ENCODE measurements around the gene MAEL. TPM values are rescaled to one million over a fixed set of nuclear protein-coding genes. Genes with fewer than 3 reads are reported as not detected.

MAEL gene
- total RNA-seq, 1 donor from 2014 or later, result 0.11 TPM

DNA sequence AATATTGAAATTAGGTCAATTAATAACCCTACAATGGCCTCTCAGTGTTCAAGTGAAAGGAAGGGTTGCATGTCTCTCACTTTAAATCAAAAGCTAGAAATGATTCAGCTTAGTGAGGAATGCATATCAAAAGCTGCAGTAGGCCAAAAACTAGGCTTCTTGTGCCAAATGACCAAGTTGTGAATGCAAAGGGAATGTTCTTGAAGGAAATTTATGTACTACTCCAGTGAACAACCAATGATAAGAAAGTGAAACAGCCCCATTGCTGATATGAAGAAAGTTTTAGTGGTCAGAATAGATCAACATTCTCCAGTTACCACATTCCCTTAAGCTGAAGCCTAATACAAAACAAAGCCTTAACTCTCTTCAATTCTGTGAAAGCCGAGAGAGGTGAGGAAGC, 10.0 kb downstream of the MAEL start:
- TF ChIP-seq EZH2 (IDR thresholded peaks at IDR 0.05; ENCODE audit: insufficient read depth, low read length) (no peak), CTCF (IDR thresholded peaks at IDR 0.05; ENCODE audit: insufficient read depth, low read depth, low read length) (no peak)
- no peak for FAIRE-seq
- Mint-ChIP-seq H3K9me3 (ENCODE audit: unreplicated experiment) (peaks cover 6% of the 10 kb centered on the region), H3K27ac (ENCODE audit: unreplicated experiment) (no peak overlapping the region), H3K4me1 (ENCODE audit: low read depth, unreplicated experiment) (peaks cover 6% of the 10 kb centered on the region), H3K4me3 (ENCODE audit: unreplicated experiment) (no peak overlapping the region), H3K36me3 (ENCODE audit: low read depth, unreplicated experiment) (no peaks in the 10 kb centered on the region), H3K27me3 (ENCODE audit: low read depth, unreplicated experiment) (no peaks in the 10 kb centered on the region)
- Histone ChIP-seq H3K9me3 (ENCODE audit: insufficient read depth, low read depth, low read length) (peaks cover 3% of the 10 kb centered on the region), H3K27ac (ENCODE audit: low read depth, low read length) (no peak overlapping the region), H3K4me3 (ENCODE audit: insufficient read depth, low read depth, low read length) (no peak overlapping the region), H2AFZ (ENCODE audit: low read depth, low read length) (no peak overlapping the region), H3K4me1 (ENCODE audit: insufficient read depth, low read length) (no peaks in the 10 kb centered on the region), H3K4me2 (ENCODE audit: low read length) (peak overlapping the region; percentile 30), H4K20me1 (ENCODE audit: insufficient read depth, low read length) (no peaks in the 10 kb centered on the region), H3K27me3 (ENCODE audit: insufficient read depth, low read length) (no peaks in the 10 kb centered on the region), H3K9ac (ENCODE audit: low read length) (no peak overlapping the region), H3K36me3 (ENCODE audit: insufficient read depth, low read length) (no peaks in the 10 kb centered on the region), H3K79me2 (ENCODE audit: insufficient read depth, low read length) (no peaks in the 10 kb centered on the region)
- DNase-seq (ENCODE audit: low read depth), result peak; percentile 86

- H4K20me1 ChIP-seq (ENCODE audit: insufficient read depth, low read length), result no peaks in the 10 kb centered on the region
- H3K9me3 ChIP-seq (ENCODE audit: insufficient read depth, low read depth, low read length), result peaks cover 3% of the 10 kb centered on the region
- TF ChIP-seq CTCF (IDR thresholded peaks at IDR 0.05; ENCODE audit: insufficient read depth, low read depth, low read length) (no peak), EZH2 (IDR thresholded peaks at IDR 0.05; ENCODE audit: insufficient read depth, low read length) (no peak)
- H3K36me3 ChIP-seq (ENCODE audit: insufficient read depth, low read length), result no peaks in the 10 kb centered on the region
- no peak overlapping the region for H3K9ac ChIP-seq (ENCODE audit: low read length)
- H3K27me3 ChIP-seq (ENCODE audit: insufficient read depth, low read length), result no peaks in the 10 kb centered on the region
- H3K27ac ChIP-seq (ENCODE audit: low read depth, low read length), result no peak overlapping the region
- Mint-ChIP-seq H3K4me1 (ENCODE audit: low read depth, unreplicated experiment) (peaks cover 6% of the 10 kb centered on the region), H3K27ac (ENCODE audit: unreplicated experiment) (no peak overlapping the region), H3K27me3 (ENCODE audit: low read depth, unreplicated experiment) (peaks cover under 1% of the 10 kb centered on the region), H3K9me3 (ENCODE audit: unreplicated experiment) (peaks cover 6% of the 10 kb centered on the region), H3K36me3 (ENCODE audit: low read depth, unreplicated experiment) (no peaks in the 10 kb centered on the region), H3K4me3 (ENCODE audit: unreplicated experiment) (no peak overlapping the region)
- no peak overlapping the region for H3K4me3 ChIP-seq (ENCODE audit: insufficient read depth, low read depth, low read length)
- peak overlapping the region; percentile 30 for H3K4me2 ChIP-seq (ENCODE audit: low read length)
- FAIRE-seq (no peak), DNase-seq (ENCODE audit: low read depth) (no peak)
- no peaks in the 10 kb centered on the region for H3K4me1 ChIP-seq (ENCODE audit: insufficient read depth, low read length)
- H3K79me2 ChIP-seq (ENCODE audit: insufficient read depth, low read length), result no peaks in the 10 kb centered on the region
- no peak overlapping the region for H2AFZ ChIP-seq (ENCODE audit: low read depth, low read length)
Measured at GRCh38 chr1:166999500-167000055, 10.5 kb downstream of the MAEL start.

- TF ChIP-seq CTCF (IDR thresholded peaks at IDR 0.05; ENCODE audit: insufficient read depth, low read depth, low read length) (no peak), EZH2 (IDR thresholded peaks at IDR 0.05; ENCODE audit: insufficient read depth, low read length) (no peak)
- DNase-seq (ENCODE audit: low read depth), result no peak
- Histone ChIP-seq H3K9me3 (ENCODE audit: insufficient read depth, low read depth, low read length) (peaks cover 3% of the 10 kb centered on the region), H3K4me3 (ENCODE audit: insufficient read depth, low read depth, low read length) (no peak overlapping the region), H3K9ac (ENCODE audit: low read length) (no peak overlapping the region), H3K79me2 (ENCODE audit: insufficient read depth, low read length) (no peaks in the 10 kb centered on the region), H3K4me1 (ENCODE audit: insufficient read depth, low read length) (no peaks in the 10 kb centered on the region), H3K36me3 (ENCODE audit: insufficient read depth, low read length) (no peaks in the 10 kb centered on the region), H2AFZ (ENCODE audit: low read depth, low read length) (no peak overlapping the region), H4K20me1 (ENCODE audit: insufficient read depth, low read length) (no peaks in the 10 kb centered on the region), H3K27ac (ENCODE audit: low read depth, low read length) (no peak overlapping the region), H3K27me3 (ENCODE audit: insufficient read depth, low read length) (no peaks in the 10 kb centered on the region), H3K4me2 (ENCODE audit: low read length) (no peak overlapping the region)
- Mint-ChIP-seq H3K27ac (ENCODE audit: unreplicated experiment) (no peak overlapping the region), H3K36me3 (ENCODE audit: low read depth, unreplicated experiment) (no peaks in the 10 kb centered on the region), H3K27me3 (ENCODE audit: low read depth, unreplicated experiment) (peaks cover 3% of the 10 kb centered on the region), H3K4me1 (ENCODE audit: low read depth, unreplicated experiment) (peaks cover 6% of the 10 kb centered on the region), H3K9me3 (ENCODE audit: unreplicated experiment) (peaks cover 6% of the 10 kb centered on the region), H3K4me3 (ENCODE audit: unreplicated experiment) (no peak overlapping the region)
- FAIRE-seq, result peak; percentile 9
Measured at GRCh38 chr1:167000546-167000945, 11.5 kb downstream of the MAEL start.

Data from astrocyte (in vitro differentiated cells and primary cell).